Ramos (cell line): Measurements from ENCODE around the gene KCND2.

Experiments
- in situ Hi-C: fragments of 300-500 bp; cut with MboI; formaldehyde crosslinking; loops from one replicate; pipeline ENCODE4 v1.14.3; 2022; ENCODE audit warnings: low sequenced_read_pairs; ENCODE audit not compliant: unreplicated experiment

Gene KCND2

DNA sequence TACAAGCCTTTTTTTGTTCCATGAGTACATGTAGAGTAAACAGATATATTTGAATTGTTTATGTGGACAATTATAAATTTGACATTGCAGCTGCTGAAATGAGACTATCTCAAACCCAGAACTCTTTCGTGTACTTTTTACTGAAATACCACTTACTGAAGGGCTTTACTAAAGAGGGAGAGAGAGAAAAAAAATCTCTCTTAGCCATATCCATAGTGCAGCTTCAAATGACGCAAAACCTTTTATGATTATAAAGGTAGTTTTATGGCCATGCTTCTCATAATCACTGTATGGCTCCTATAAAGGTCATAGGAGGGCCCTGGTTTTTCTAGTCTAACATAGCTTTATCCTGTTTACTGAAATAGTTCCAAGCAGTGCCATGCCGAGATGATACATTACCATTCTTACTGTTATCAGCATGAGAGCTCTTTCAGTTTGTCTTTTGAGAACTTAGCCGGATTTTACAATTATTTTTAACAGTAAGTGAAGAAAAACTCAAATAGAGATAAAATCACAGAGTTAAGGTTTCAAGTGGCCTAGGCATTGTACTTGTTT, 35.1 kb downstream of the KCND2 start:
- in situ Hi-C loops, result no loop called here

DNA sequence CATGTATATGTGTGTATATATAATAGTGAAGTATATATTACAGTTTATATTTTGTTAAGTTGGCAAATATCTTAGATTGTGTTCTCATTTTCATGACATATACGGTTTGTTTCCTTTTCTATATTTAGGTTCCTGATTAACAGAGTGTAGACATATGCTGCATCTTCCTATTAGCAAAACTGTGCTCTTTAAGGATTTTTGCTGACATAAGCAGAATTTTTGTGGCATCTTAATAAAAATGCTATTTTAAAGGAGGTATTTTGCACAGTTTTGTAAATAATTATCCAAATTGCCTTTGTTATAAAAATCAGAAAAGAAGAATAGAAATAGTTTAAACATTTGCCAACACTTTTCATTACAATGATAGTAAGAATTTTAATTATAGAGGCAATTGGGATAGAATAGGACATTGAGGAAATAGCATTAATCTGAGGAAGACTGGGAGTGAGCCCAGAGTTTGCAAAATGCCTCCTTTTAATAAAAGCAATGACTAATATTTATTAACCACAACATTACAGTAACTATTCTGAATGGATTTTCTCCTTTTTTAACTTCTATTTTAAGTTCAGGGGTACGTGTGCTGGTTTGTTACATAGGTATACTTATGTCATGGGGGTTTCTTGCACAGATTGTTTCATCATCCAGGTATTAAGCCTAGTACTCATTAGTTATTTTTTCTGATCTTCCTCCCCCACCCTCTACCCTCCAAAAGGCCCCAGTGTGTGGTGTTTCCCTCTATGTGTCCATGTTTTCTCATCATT, 38.2 kb downstream of the KCND2 start:
- in situ Hi-C loops, result no loop called here

DNA sequence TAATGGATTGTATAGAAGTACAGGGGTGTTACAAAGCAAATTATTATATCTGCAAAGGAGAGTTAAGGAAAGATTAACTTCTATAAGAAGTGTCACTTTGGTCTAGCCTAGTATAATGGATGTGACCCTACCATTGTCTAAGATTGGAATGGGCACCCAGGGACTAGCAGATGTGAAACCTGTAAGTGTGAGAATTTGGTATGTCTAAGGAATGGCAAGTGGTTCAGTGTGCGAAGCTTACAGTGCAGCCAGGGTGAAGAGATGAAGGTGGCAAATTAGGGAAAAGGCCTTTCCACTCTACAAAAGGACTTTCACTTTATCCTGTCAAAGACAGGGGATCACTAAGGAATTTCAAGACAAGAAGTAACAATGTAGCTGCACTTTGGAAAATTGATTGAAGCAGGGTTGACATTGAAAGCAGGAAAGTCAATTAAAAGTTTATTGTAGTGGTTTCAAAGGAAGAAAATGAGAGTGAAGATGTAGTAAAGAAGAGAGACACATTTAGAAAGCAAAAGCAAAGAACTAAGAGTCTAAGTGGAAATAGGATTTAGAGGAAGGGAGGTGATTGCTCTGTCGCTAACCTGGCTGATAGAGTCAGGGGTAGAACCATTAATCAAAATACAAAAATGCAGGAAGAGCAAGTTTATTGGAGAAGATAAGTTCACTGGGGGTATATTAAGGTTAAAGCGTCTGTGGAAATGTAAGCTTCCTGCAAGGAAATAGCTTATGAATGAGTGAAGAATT, 47.4 kb downstream of the KCND2 start:
- in situ Hi-C loops, result no loop called here

DNA sequence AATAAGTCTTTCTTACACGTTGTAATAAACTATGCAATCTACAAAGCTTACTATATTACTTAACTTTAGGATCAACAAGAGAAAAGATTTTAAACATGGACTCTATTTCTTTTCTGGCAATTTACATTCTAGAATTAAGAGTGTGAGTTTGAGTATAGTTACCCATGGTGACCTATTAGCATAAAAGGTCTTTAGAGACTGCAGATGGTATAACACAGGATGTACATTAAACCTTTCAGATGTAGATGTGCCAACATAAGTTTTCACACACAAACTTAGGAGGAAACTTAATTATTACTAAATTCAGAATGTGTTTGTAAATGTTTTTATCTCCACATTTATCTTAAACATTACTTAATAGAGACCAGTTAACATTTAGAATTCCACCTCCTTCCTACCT, 54.1 kb downstream of the KCND2 start:
- in situ Hi-C loops, result no loop called here

DNA sequence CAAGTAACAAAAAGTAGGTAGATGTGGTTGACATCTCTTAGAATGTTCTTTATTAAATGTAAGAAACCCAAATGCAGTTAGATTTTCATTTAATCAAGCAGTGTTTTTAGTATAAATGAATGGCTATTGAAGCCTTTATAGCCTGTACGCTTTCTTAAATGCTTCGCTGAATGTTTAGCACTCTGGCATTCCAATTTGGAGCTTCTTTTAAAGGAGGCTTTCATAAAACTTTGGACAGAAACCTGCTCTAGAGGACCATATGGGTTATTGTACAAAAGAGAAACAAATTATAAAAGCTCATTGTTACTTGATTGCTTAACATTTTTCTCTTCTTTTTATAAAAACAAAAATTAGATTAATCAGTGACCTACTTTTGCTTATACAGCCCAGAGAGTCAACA, 59.5 kb downstream of the KCND2 start:
- in situ Hi-C loops, result no loop called here

DNA sequence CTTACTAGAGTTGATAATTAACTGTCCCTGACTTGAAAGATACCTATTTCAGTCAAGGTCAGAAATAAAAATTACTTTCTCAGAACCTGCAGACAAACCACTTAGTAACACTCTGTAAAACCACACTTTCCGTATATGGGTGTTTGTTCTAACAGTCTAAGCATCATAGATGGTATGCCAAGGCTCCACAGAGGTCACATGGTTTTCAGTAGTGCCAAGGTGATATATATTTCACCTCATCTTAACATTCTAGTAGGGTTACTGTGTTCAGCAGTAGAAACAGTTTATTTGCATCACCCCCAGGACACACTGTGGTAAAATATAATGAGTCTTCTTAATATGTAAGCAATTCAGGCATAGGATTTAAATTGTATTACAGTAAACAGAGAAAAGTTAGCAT, 61.5 kb downstream of the KCND2 start:
- in situ Hi-C loops, result no loop called here

DNA sequence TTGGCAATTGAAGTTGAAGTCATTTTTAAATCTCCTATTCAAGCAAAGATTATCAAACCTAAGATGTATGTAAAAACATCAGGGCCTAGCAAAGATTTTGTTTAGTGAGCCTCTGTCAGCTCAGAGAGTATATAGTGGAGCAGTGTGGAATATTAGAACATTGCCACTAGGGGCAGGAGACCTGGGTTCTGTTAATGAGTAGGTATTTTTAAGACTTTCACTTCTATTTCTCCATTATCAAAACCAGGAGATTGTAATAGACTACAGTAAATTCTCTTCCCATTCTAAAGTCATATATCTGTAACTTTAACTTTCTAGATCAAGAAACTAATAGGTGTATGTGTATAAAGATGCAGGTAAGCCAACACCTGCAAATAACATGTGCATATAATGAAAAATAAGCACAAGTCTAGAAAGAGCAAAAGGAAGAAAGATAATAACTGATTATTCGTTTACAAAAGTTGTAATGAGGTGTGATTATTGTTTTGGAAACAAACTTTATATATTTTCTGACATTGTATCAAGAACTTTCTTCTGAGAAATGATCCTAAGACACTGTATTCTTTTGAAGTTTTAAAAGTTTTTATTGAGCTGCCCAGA, 64.4 kb downstream of the KCND2 start:
- in situ Hi-C loops, result no loop called here

DNA sequence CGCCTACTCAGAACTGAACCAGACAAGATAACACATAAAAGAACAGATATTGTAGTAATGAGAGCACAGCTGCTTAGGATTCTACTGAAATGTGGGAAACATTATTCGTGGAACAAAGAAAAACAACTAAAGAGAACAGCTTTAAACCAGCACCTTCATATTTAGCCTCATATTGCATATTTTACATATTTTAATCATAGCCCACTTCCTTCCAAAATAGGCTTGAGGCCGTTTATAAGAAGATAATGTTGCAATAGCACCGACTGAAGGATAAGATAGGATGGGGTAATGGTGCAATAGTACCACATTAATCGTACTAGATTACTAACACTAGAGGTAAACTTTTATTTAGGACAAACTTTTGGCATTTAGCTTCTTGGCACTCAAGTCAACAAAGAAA, 71.3 kb downstream of the KCND2 start:
- in situ Hi-C loops, result no loop called here

DNA sequence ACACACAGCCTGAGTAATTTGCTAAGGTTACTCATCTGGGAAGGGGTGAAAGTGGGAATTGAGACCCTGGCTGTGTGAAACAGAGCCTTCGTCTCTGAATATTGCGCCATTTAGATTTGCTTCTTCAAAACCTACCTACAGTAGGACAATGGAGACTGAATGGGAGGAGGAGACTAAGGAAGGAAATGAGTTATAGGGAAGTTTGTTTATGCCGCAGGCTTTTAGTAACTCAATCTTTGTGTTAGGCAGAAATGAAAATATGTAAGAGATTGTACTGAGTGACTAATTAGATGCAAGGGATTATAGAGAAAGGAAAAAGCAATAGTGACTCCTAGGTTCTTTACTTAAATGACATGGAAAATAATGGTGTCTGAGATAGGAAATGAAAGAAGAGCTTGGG, 80.2 kb downstream of the KCND2 start:
- in situ Hi-C loops, result no loop called here

DNA sequence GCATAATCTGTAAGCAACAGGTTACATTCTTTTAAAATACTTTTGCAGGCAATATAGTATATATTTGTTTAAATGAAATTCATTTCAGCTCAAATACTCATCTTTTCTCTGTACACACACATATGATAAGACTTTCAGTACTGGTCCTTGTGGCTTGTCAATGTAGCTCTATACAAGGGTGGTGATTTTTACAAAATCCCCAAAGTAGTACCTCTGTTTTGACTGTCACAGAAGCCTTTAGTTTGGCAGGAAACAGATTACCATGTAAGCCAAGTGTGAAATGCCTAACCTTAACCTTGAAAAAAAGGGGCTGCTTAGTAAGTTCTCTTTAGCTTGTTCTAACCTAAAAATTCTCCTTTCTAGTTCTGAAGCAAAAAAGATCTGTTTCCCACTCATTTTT, 87.9 kb downstream of the KCND2 start:
- in situ Hi-C loops, result no loop called here

DNA sequence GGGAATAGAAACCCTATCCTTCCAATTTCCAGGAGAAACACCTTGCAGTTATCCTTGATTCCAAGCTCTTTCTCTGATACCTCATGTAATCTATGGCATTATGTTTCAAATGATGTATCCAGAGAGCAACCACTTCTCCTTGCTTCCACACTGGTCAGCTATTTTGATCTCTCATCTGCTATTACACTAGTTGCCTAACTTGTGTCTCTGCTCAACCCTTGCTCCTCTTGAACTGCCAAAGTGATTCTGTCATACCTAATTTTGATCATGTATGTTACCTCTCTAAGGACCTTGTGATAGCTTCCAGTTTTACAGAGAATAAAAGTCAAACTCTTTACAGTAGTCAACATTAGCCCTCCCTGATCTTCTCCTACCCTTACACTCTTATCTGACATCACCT, 90.4 kb downstream of the KCND2 start:
- in situ Hi-C loops, result no loop called here

DNA sequence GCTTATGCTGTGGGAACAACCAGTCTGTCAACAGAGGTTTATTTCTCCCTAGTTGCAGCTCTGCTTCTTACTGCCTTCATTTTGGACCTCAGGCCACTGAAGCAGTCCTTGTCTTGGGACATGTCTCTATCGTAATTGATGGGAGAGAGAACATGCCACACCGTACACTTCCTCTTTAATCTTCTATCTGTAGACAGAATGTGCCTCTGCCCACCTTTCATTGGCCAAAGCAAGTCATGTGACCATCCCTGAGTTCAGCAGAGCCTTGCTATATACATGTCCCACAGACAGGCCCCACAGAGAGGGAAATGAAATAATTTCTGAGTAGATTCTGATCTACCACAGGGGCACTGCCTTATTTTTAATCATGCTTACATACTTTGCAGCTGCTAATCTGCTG, 98.0 kb downstream of the KCND2 start:
- in situ Hi-C loops, result no loop called here

DNA sequence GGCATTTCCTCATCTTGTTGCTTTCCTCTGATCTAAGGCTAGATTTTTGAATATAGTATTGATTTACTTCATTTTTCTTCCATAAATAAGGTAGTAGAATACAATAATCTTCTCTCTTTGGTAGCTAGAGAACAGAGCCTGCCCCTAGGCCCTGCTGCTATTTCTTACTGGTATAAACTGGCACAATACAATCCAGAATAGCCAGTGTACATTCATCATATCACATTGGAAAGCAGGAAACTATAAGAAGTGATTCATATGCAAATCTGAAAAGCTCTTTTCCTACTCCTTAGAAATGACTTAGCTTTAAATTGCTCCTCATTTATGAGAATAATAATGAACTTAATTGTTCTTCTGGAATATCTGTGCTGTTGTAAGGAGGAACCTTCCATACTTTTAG, 100.2 kb downstream of the KCND2 start:
- in situ Hi-C loops, result no loop called here

DNA sequence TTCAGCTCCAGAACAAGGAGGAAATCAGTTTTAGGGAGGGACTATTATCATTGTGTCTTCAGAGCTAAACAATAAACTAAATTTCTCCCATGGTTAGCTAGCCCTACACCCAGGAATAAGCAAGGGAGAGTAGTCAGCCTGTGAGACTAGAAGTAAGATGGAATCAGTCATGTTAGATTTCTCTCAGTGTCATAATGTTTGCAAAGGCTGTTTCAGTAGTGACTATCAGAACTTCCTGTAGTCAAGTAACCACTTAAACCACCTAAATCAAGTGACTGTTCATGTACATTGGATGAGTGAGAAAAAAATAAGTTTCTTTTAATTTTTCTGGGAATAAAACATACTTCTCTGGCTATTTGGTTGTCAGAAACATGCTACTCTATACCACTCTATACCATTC, 121.6 kb downstream of the KCND2 start:
- in situ Hi-C loops, result no loop called here

DNA sequence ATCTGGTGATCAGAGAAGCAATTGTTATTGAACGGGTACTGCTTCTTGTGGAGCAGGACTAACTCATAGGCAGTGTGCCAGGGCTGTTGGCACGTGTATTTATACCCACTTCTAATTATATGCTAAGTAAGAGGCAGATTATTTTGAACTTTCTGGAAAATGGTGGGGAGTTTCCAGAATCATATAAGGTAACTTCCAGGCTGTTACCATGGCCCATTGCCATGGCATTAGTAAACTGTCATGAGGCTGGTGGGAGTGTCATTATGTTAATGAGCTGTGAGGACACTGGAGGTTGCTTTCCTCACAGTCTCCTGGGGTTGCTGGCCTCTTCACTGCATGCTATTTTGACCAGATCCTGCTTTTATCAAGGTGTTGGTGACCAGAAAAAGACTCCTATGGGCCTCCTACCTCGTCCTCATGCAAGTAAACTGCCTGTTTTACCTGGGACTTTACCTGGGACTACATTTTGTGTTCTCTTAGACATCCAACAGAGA, 122.6 kb downstream of the KCND2 start:
- in situ Hi-C loops, result no loop called here

DNA sequence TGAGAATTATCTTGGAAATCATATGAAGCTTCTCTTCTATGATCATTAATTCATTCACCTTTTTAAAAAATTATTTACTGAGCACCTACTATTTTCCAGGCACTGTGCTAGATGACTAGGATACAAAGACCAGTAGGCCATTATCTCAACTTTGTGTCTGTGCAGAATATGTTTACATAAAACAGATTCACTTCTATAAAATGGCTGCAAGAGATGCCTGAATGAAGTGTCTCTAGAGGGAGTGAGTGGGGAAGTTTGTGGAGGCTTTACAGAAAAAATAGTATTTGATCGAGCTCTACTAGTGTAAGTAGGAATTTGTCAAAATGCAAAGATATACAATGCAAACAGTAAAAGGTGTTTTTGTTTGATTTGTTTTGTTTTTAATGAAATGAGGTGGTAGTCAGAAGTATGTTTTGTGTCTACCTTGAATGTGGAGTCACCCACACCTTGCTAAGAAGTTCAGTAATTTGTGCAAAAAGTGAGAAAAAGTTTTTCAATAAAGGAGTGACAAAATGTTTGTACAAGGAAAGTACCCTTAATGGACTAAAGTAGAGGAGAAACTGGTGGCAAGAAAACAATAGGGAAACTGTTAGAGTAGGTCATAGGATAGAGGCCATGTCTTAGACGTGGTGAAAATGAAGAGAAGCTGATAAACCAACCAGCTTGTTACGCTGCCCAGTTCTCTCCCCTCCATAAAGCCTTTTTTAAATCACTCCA, 125.5 kb downstream of the KCND2 start:
- in situ Hi-C loops, result no loop called here

DNA sequence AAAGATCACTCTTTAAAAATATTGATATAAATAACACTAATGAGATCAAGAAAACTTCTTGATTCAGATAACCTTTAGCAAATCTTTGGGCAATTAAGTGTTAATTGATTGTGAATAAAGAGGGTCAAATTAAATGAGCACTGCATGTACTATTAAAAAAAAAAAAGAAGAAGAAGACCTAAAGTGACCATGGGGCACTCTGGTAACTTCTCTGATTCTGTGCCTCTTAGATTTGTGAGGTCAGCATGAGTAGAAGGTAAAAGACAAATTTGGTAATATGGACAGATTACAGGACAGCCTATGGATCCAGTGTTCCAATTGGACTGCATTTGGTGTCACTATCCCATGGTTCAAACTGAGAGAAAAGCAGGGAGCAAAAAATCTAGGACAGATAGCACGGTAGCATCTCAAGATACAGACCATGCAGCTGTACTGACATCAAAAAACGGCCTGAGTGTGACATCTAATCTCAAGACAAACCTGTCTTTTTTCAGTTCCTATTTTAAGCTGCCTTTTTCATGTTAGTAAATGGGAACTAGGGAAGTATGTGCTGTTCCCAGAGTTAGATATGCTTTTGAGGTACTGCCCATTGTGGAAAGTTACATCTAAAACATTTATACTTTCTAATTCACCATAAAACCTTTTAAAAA, 128.0 kb downstream of the KCND2 start:
- in situ Hi-C loops, result no loop called here

DNA sequence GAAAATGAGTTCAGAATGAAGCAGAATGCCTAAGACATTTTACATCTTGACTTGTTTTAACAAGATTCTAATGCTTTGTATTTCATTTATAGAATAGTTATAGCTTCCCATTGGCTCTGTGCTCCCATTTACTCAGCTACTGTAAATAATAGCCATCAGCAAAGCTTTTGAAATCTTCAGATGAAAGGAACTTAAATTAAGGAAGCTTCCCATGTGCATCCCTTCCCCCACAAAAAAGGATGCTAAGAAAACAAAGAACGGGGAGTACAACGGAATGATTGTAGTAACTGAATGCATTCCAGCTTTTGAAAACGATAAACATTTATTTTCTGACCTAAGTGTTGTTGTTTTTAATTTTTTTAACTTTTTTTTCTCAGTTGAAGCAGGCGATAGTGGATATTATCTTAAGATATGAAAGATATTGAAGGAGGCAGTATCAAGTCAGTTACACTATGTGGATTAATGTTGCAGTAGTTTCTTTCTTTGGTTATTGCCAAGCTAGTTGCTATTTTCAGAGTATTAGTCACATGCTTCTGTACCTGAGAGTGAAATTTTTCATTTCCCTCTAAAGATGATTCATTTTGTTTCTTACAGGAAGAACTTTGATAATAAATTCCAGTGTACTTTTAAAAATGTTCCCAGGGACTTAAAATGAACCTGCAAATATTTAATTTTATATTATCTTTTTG, 129.2 kb downstream of the KCND2 start:
- in situ Hi-C loops, result no loop called here

DNA sequence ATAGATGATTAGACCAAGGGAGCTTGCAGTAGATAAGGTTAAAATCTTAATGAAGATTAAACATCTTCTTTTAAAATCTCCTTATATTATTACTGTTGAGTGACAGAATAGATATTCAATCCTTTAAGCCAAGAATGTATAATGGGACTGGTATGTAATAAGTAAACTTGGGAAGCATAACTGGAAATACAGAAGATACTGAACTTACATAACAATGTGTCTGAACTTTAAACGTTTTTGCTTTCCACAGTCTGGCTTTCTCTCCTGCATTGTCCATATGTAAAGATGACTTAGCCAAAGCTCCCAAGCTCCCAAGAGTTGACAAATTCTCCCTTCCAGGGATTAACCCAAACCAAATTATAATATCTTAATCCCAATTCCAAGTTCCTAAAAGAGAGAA, 129.8 kb downstream of the KCND2 start:
- in situ Hi-C loops, result no loop called here
